Activated CD8-positive, alpha-beta T cell treated with anti-CD3 and anti-CD28 coated beads, Interleukin-2, amount 10 ng/mL, durations not matched to agents 7 days and 5 days (primary cell): ENCODE results near the gene MAGI2. TPM values are rescaled to one million over a fixed set of nuclear protein-coding genes. Genes with fewer than 3 reads are reported as not detected.
"Not testable (repeated sequence)": the region's sequence is repeated elsewhere in the genome, so short reads cannot be mapped to it uniquely, and the experiment has no call there.

ENCODE experiments used
- ATAC-seq: fragments of 150-1000 bp; cut with Tn5 transposase; one replicate; pipeline ENCODE4 v1.10.0; 2021; ENCODE audit warnings: moderate library complexity
- CTCF ChIA-PET: fragments of 350-600 bp; sonication (Branson Sonifier 250); formaldehyde crosslinking; loops from one replicate; lab custom pipeline; 2021; ENCODE audit warnings: antibody characterized with exemption; lab: Charles Lee
- POLR2A ChIA-PET: fragments of 350-600 bp; sonication (Branson Sonifier 250); formaldehyde crosslinking; loops from one replicate; lab custom pipeline; 2021; ENCODE audit warnings: antibody characterized with exemption; lab: Charles Lee
- DNase-seq: peaks from one replicate; pipeline ENCODE4 v3.0.0-alpha.2; 2020
- H3K27ac Mint-ChIP-seq: one replicate; pipeline ENCODE4 v1.8.0; 2021; ENCODE audit warnings: mild to moderate bottlenecking, mixed read lengths
- H3K27me3 Mint-ChIP-seq: one replicate; pipeline ENCODE4 v1.8.0; 2021; ENCODE audit warnings: low read depth, mixed read lengths
- H3K36me3 Mint-ChIP-seq: one replicate; pipeline ENCODE4 v1.8.0; 2021; ENCODE audit warnings: low read depth, mixed read lengths
- H3K4me1 Mint-ChIP-seq: one replicate; pipeline ENCODE4 v1.8.0; 2021; ENCODE audit warnings: low read depth, mixed read lengths
- H3K4me3 Mint-ChIP-seq: one replicate; pipeline ENCODE4 v1.8.0; 2021; ENCODE audit warnings: mild to moderate bottlenecking, mixed read lengths
- H3K9me3 Mint-ChIP-seq: one replicate; pipeline ENCODE4 v1.8.0; 2022; ENCODE audit warnings: mixed read lengths; ENCODE audit not compliant: insufficient read depth
- total RNA-seq, 2 experiments: library from RNA; stranded (reverse); gene quantifications; one replicate each; pipeline ENCODE4 v1.2.3, GENCODE V29; 2021

The MAGI2 gene
- total RNA-seq, 2 experiments from 2014 or later: 0.05 TPM; not detected in 1

GRCh38 chr7:78327718-78328117, 1125.7 kb downstream of the MAGI2 start:
- ATAC-seq (no peak), DNase-seq (no peak)
- H3K27me3 Mint-ChIP-seq: no peaks in the 10 kb centered on the region
- H3K4me1 Mint-ChIP-seq: no peaks in the 10 kb centered on the region
- ChIA-PET CTCF (no interaction called here), POLR2A (no interaction called here)
- H3K36me3 Mint-ChIP-seq: no peaks in the 10 kb centered on the region
- no peaks in the 10 kb centered on the region for H3K9me3 Mint-ChIP-seq
- H3K27ac Mint-ChIP-seq: no peak overlapping the region
- no peak overlapping the region for H3K4me3 Mint-ChIP-seq

GRCh38 chr7:78326876-78327275, 1126.6 kb downstream of the MAGI2 start:
- Mint-ChIP-seq H3K9me3 (no peaks in the 10 kb centered on the region), H3K4me3 (no peak overlapping the region), H3K36me3 (no peaks in the 10 kb centered on the region), H3K27me3 (no peaks in the 10 kb centered on the region), H3K4me1 (no peaks in the 10 kb centered on the region), H3K27ac (no peak overlapping the region)
- no peak for ATAC-seq
- DNase-seq: no peak
- POLR2A ChIA-PET: no interaction called here
- CTCF ChIA-PET: no interaction called here

- Mint-ChIP-seq H3K27me3 (no peaks in the 10 kb centered on the region), H3K27ac (no peak overlapping the region), H3K4me1 (no peaks in the 10 kb centered on the region), H3K9me3 (no peaks in the 10 kb centered on the region), H3K36me3 (no peaks in the 10 kb centered on the region), H3K4me3 (no peak overlapping the region)
- CTCF ChIA-PET: no interaction called here
- ATAC-seq (no peak), DNase-seq (no peak)
- POLR2A ChIA-PET: no interaction called here
Measured at GRCh38 chr7:78326189-78326588, 1127.3 kb downstream of the MAGI2 start.

GRCh38 chr7:78323118-78323517, 1130.3 kb downstream of the MAGI2 start:
- DNase-seq (no peak), ATAC-seq (no peak)
- ChIA-PET CTCF (no interaction called here), POLR2A (no interaction called here)
- H3K36me3 Mint-ChIP-seq: no peaks in the 10 kb centered on the region
- no peak overlapping the region for H3K4me3 Mint-ChIP-seq
- no peaks in the 10 kb centered on the region for H3K27me3 Mint-ChIP-seq
- peaks cover 3% of the 10 kb centered on the region for H3K9me3 Mint-ChIP-seq
- no peak overlapping the region for H3K27ac Mint-ChIP-seq
- no peaks in the 10 kb centered on the region for H3K4me1 Mint-ChIP-seq

- H3K4me3 Mint-ChIP-seq, H3K36me3 Mint-ChIP-seq, CTCF ChIA-PET, H3K27me3 Mint-ChIP-seq, DNase-seq, H3K27ac Mint-ChIP-seq, POLR2A ChIA-PET, H3K4me1 Mint-ChIP-seq, H3K9me3 Mint-ChIP-seq, ATAC-seq: not testable (repeated sequence)
Measured at GRCh38 chr7:78322231-78322630, 1131.2 kb downstream of the MAGI2 start.

- H3K27ac Mint-ChIP-seq: no peak overlapping the region
- no peak for DNase-seq
- no peaks in the 10 kb centered on the region for H3K27me3 Mint-ChIP-seq
- H3K4me3 Mint-ChIP-seq: no peak overlapping the region
- H3K9me3 Mint-ChIP-seq: peaks cover 3% of the 10 kb centered on the region
- no peaks in the 10 kb centered on the region for H3K4me1 Mint-ChIP-seq
- no peak for ATAC-seq
- ChIA-PET CTCF (no interaction called here), POLR2A (no interaction called here)
- no peaks in the 10 kb centered on the region for H3K36me3 Mint-ChIP-seq
Measured at GRCh38 chr7:78317371-78317770, 1136.1 kb downstream of the MAGI2 start.

GRCh38 chr7:78316110-78316509, 1137.4 kb downstream of the MAGI2 start:
- Mint-ChIP-seq H3K4me3 (no peak overlapping the region), H3K36me3 (no peaks in the 10 kb centered on the region), H3K27me3 (no peaks in the 10 kb centered on the region), H3K9me3 (peaks cover 3% of the 10 kb centered on the region), H3K27ac (no peak overlapping the region), H3K4me1 (no peaks in the 10 kb centered on the region)
- ChIA-PET CTCF (no interaction called here), POLR2A (no interaction called here)
- ATAC-seq (no peak), DNase-seq (no peak)

GRCh38 chr7:78315119-78315518, 1138.3 kb downstream of the MAGI2 start:
- Mint-ChIP-seq H3K4me1 (no peaks in the 10 kb centered on the region), H3K27ac (no peak overlapping the region), H3K27me3 (no peaks in the 10 kb centered on the region), H3K36me3 (no peaks in the 10 kb centered on the region), H3K9me3 (peaks cover 3% of the 10 kb centered on the region), H3K4me3 (no peak overlapping the region)
- DNase-seq (no peak), ATAC-seq (no peak)
- ChIA-PET POLR2A (no interaction called here), CTCF (no interaction called here)

- Mint-ChIP-seq H3K27ac (no peak overlapping the region), H3K4me3 (no peak overlapping the region)
Measured at GRCh38 chr7:78311181-78311580, 1142.3 kb downstream of the MAGI2 start.

GRCh38 chr7:78307892-78308291, 1145.6 kb downstream of the MAGI2 start:
- Mint-ChIP-seq H3K27me3 (no peaks in the 10 kb centered on the region), H3K9me3 (no peaks in the 10 kb centered on the region), H3K36me3 (no peaks in the 10 kb centered on the region), H3K4me3 (no peak overlapping the region), H3K27ac (no peak overlapping the region), H3K4me1 (no peaks in the 10 kb centered on the region)
- no peak for DNase-seq
- POLR2A ChIA-PET: no interaction called here
- no peak for ATAC-seq
- CTCF ChIA-PET: no interaction called here

More at GRCh38 chr7:78311181-78311580, 1142.3 kb downstream of the MAGI2 start:
- ATAC-seq (no peak), DNase-seq (no peak)
- CTCF ChIA-PET: interaction anchor here (0.6 kb wide), 1 partner anchor 1884 kb away, joined by 3 read pairs; no protein-coding TSS in a partner anchor
- Mint-ChIP-seq H3K9me3 (no peaks in the 10 kb centered on the region), H3K27me3 (no peaks in the 10 kb centered on the region), H3K36me3 (no peaks in the 10 kb centered on the region), H3K4me1 (no peaks in the 10 kb centered on the region)
- POLR2A ChIA-PET: no interaction called here

- no peaks in the 10 kb centered on the region for H3K4me1 Mint-ChIP-seq
- ChIA-PET CTCF (no interaction called here), POLR2A (no interaction called here)
- no peaks in the 10 kb centered on the region for H3K9me3 Mint-ChIP-seq
- no peaks in the 10 kb centered on the region for H3K27me3 Mint-ChIP-seq
- H3K4me3 Mint-ChIP-seq: no peak overlapping the region
- no peak for ATAC-seq
- H3K27ac Mint-ChIP-seq: no peak overlapping the region
- DNase-seq: no peak
- H3K36me3 Mint-ChIP-seq: no peaks in the 10 kb centered on the region
Measured at GRCh38 chr7:78306634-78307033, 1146.8 kb downstream of the MAGI2 start.

GRCh38 chr7:78301407-78301806, 1152.1 kb downstream of the MAGI2 start:
- Mint-ChIP-seq H3K4me1 (no peaks in the 10 kb centered on the region), H3K9me3 (peaks cover 3% of the 10 kb centered on the region), H3K4me3 (no peak overlapping the region), H3K27ac (no peak overlapping the region), H3K36me3 (no peaks in the 10 kb centered on the region), H3K27me3 (no peaks in the 10 kb centered on the region)
- POLR2A ChIA-PET: no interaction called here
- DNase-seq (no peak), ATAC-seq (no peak)
- CTCF ChIA-PET: no interaction called here

- no peak overlapping the region for H3K27ac Mint-ChIP-seq
- no peak overlapping the region for H3K4me3 Mint-ChIP-seq
- H3K4me1 Mint-ChIP-seq: no peaks in the 10 kb centered on the region
- H3K27me3 Mint-ChIP-seq: no peaks in the 10 kb centered on the region
- no peak for ATAC-seq
- DNase-seq: no peak
- ChIA-PET CTCF (no interaction called here), POLR2A (no interaction called here)
- H3K9me3 Mint-ChIP-seq: peaks cover 3% of the 10 kb centered on the region
- no peaks in the 10 kb centered on the region for H3K36me3 Mint-ChIP-seq
Measured at GRCh38 chr7:78299088-78299487, 1154.4 kb downstream of the MAGI2 start.
